K562 (cell line): ENCODE measurements around the gene GP1BB. TPM values are rescaled to one million over a fixed set of nuclear protein-coding genes. Genes with fewer than 3 reads are reported as not detected.

Experiments
- ATAC-seq: fragments of 200-7000 bp; cut with Tn5 transposase; 3 replicates; pipeline ENCODE4 v1.9.1; 2020; ENCODE audit warnings: moderate library complexity
- BruUV-seq: library from RNA; stranded (reverse); fragments of 400-500 nt; replicated peaks from 2 replicates; lab custom pipeline; 2021; lab: Mats Ljungman, UMichigan
- CTCF ChIA-PET: fragments of 300-600 bp; formaldehyde crosslinking; extraction: SDS; loops from one replicate; lab custom pipeline; 2021; ENCODE audit warnings: low intra/inter-chr PET ratio; lab: Yijun Ruan, JAX
- POLR2A ChIA-PET: fragments of 300-600, 350-650 bp; sonication (Branson Sonifier 250); formaldehyde crosslinking; extraction: SDS; loops from one replicate; lab custom pipeline; 2021; ENCODE audit warnings: antibody characterized with exemption, inconsistent platforms; lab: Yijun Ruan, JAX
- DNase-seq, 4 experiments: peaks; one replicate each; pipeline versions ENCODE4 v3.0.0 to v3.0.0-alpha.2; 2011 to 2018; ENCODE audit warnings: low spot score in 3 of 4, mixed read lengths in 3 of 4; ENCODE audit errors: extremely low read depth in 1 of 4
- FAIRE-seq: peaks from 2 replicates; lab custom pipeline; 2011; peaks lifted over from hg19 to GRCh38; lab: Jason Lieb, UNC
- H2AFZ ChIP-seq: 2 replicates; pipeline ENCODE4 v1.6.0; 2011; ENCODE audit warnings: low read depth, low read length, control low read depth, inconsistent platforms
- H3K27ac ChIP-seq: fragments of 200-600 bp; 3 replicates; pipeline ENCODE4 v1.8.0; 2011; ENCODE audit warnings: low read depth, mild to moderate bottlenecking, control low read depth, inconsistent platforms, low read length, moderate library complexity, mixed read lengths; ENCODE audit errors: extremely low read depth
- H3K27me3 ChIP-seq, 2 experiments: fragments of 300-600 bp in 1 of 2; 2 replicates in 1 of 2; 3 replicates in 1 of 2; pipeline versions ENCODE4 v1.6.0 to v1.8.0; 2011; ENCODE audit warnings: inconsistent platforms in 2 of 2, low read length in 2 of 2, mild to moderate bottlenecking in 1 of 2, mixed read lengths in 1 of 2, moderate library complexity in 1 of 2; ENCODE audit not compliant: control insufficient read depth in 2 of 2, insufficient read depth in 2 of 2
- H3K36me3 ChIP-seq: fragments of 300-600 bp; 3 replicates; pipeline ENCODE4 v1.8.0; 2011; ENCODE audit warnings: mild to moderate bottlenecking, low read length, inconsistent platforms; ENCODE audit not compliant: control insufficient read depth, insufficient read depth
- H3K4me1 ChIP-seq, 2 experiments: fragments of 200-600 bp in 1 of 2; replicated peaks in 1 of 2; 2 replicates in 1 of 2; 3 replicates in 1 of 2; pipeline versions ENCODE4 v1.5.1 to v1.8.0; 2011; ENCODE audit warnings: inconsistent platforms in 2 of 2, low read length in 2 of 2, mild to moderate bottlenecking in 1 of 2, mixed read lengths in 1 of 2, moderate library complexity in 1 of 2; ENCODE audit not compliant: control insufficient read depth in 2 of 2, insufficient read depth in 2 of 2
- H3K4me2 ChIP-seq: 2 replicates; pipeline ENCODE4 v1.6.1; 2011; ENCODE audit warnings: low read length, control low read depth, inconsistent platforms, mixed read lengths; ENCODE audit not compliant: insufficient read depth
- H3K4me3 ChIP-seq: fragments of 200-600 bp; sonication (generic), shearing (Covaris generic); 2 replicates; pipeline ENCODE4 v1.5.1; 2016; ENCODE audit warnings: control low read depth, inconsistent platforms
- H3K79me2 ChIP-seq: fragments of 200-600 bp; 3 replicates; pipeline ENCODE4 v1.8.0; 2011; ENCODE audit warnings: low read length, inconsistent platforms; ENCODE audit not compliant: control insufficient read depth, insufficient read depth
- H3K9ac ChIP-seq, 2 experiments: 2 replicates each; pipeline versions ENCODE4 v1.6.0 to v1.6.1; 2011; ENCODE audit warnings: low read depth in 2 of 2, low read length in 2 of 2, control low read depth in 1 of 2, inconsistent platforms in 1 of 2, mild to moderate bottlenecking in 1 of 2, mixed read lengths in 1 of 2; ENCODE audit not compliant: insufficient read depth in 1 of 2
- H3K9me1 ChIP-seq: one replicate; pipeline ENCODE4 v1.6.0; 2011; ENCODE audit warnings: inconsistent platforms, mild to moderate bottlenecking, low read length, moderate library complexity; ENCODE audit not compliant: control insufficient read depth, insufficient read depth
- H3K9me3 ChIP-seq: replicated peaks from 2 replicates; pipeline ENCODE4 v1.5.1; 2011; ENCODE audit warnings: low read depth, low read length, inconsistent platforms; ENCODE audit not compliant: control insufficient read depth, insufficient read depth
- H4K20me1 ChIP-seq: replicated peaks from 2 replicates; pipeline ENCODE4 v1.6.1; 2011; ENCODE audit warnings: low read length, inconsistent platforms, mixed read lengths; ENCODE audit not compliant: control insufficient read depth, insufficient read depth
- ATF1 ChIP-seq, 2 experiments: fragments of 450-650 bp in 1 of 2; IDR thresholded peaks; 2 replicates each; pipeline ENCODE4 v1.6.1; 2016; ENCODE audit warnings: missing compliant biosample characterization in 1 of 2, missing genetic modification characterization in 1 of 2
- BCOR ChIP-seq: fragments of 450-650 bp; IDR thresholded peaks from 2 replicates; pipeline ENCODE4 v1.6.1; 2016
- CBX2 ChIP-seq: fragments of 200-600 bp; sonication (generic); IDR thresholded peaks from one replicate; pipeline ENCODE4 v1.6.1; 2012; ENCODE audit warnings: mild to moderate bottlenecking, low read length, inconsistent platforms; ENCODE audit not compliant: insufficient read depth, poor library complexity, severe bottlenecking
- CBX3 ChIP-seq, 2 experiments: IDR thresholded peaks; 1 replicate in 1 of 2; 2 replicates in 1 of 2; pipeline ENCODE4 v1.6.1; 2012; ENCODE audit warnings: inconsistent platforms in 2 of 2, low read length in 2 of 2, borderline replicate concordance in 1 of 2, control low read depth in 1 of 2
- COPS2 ChIP-seq: fragments of 450-650 bp; conservative IDR thresholded peaks from 2 replicates; pipeline ENCODE4 v1.6.1; 2016; ENCODE audit warnings: mild to moderate bottlenecking, moderate library complexity
- CTCFL ChIP-seq: IDR thresholded peaks from 2 replicates; pipeline ENCODE4 v1.6.1; 2011; ENCODE audit warnings: borderline replicate concordance, low read depth, mild to moderate bottlenecking, moderate library complexity, low read length; ENCODE audit not compliant: insufficient read depth, poor library complexity, severe bottlenecking
- ETV5 ChIP-seq: sonication (generic); formaldehyde crosslinking; IDR thresholded peaks from 2 replicates; pipeline ENCODE4 v1.4.0; 2020; ENCODE audit warnings: low read depth, mild to moderate bottlenecking, missing genetic modification reagents
- FOXA1 ChIP-seq: fragments of 450-650 bp; IDR thresholded peaks from 2 replicates; pipeline ENCODE4 v1.6.1; 2016; ENCODE audit warnings: mild to moderate bottlenecking, borderline replicate concordance
- HIVEP1 ChIP-seq: fragments of 250-450 bp; sonication (Bioruptor Pico); IDR thresholded peaks from 2 replicates; pipeline ENCODE4 v1.4.0; 2020; ENCODE audit warnings: mild to moderate bottlenecking
- IRF1 ChIP-seq: sonication (generic); formaldehyde crosslinking; IDR thresholded peaks from 2 replicates; pipeline ENCODE4 v1.8.0; 2022; ENCODE audit warnings: missing genetic modification reagents, mild to moderate bottlenecking, borderline replicate concordance
- NFE2L1 ChIP-seq: fragments of 450-650 bp; IDR thresholded peaks from 2 replicates; pipeline ENCODE4 v1.6.1; 2016; ENCODE audit warnings: missing genetic modification characterization, low read depth, mild to moderate bottlenecking, missing compliant biosample characterization, moderate library complexity, borderline replicate concordance
- PHB ChIP-seq: fragments of 250-450 bp; sonication (Bioruptor Pico); IDR thresholded peaks from 2 replicates; pipeline ENCODE4 v1.5.0; 2021
- PHF8 ChIP-seq: fragments of 200-600 bp; sonication (generic); IDR thresholded peaks from 2 replicates; pipeline ENCODE4 v1.6.1; 2012; ENCODE audit warnings: mixed run types, mild to moderate bottlenecking, inconsistent platforms, low read length, moderate library complexity, borderline replicate concordance
- RBM39 ChIP-seq: fragments of 200-400 bp; formaldehyde crosslinking; optimal IDR thresholded peaks from 2 replicates; pipeline ENCODE3; 2018; ENCODE audit warnings: low read depth, low read length
- ZBTB34 ChIP-seq: fragments of 250-450 bp; sonication (Bioruptor Pico); IDR thresholded peaks from 2 replicates; pipeline ENCODE4 v1.8.0; 2021; ENCODE audit warnings: mild to moderate bottlenecking, moderate library complexity
- ZNF174 ChIP-seq: fragments of 250-450 bp; sonication (Bioruptor Pico); IDR thresholded peaks from 2 replicates; pipeline ENCODE4 v1.4.0; 2020; ENCODE audit warnings: mild to moderate bottlenecking
- ZNF184 ChIP-seq: sonication (generic); formaldehyde crosslinking; IDR thresholded peaks from 2 replicates; pipeline ENCODE4 v1.5.0; 2020; ENCODE audit warnings: missing genetic modification reagents
- ZNF324 ChIP-seq: fragments of 250-450 bp; sonication (Bioruptor Pico); IDR thresholded peaks from 2 replicates; pipeline ENCODE4 v1.4.0; 2020; ENCODE audit warnings: mild to moderate bottlenecking
- WGBS: fragments of 100-300 bp; shearing (Covaris generic); methylation state at CpG from one replicate; pipeline ENCODE4 v1.1.6; 2016; ENCODE audit warnings: low coverage, mixed read lengths; ENCODE audit not compliant: insufficient coverage; ENCODE audit errors: missing lambda C conversion rate; 5-methylcytosine and 5-hydroxymethylcytosine counted together
- in situ Hi-C: fragments of 300-500 bp; cut with MboI; formaldehyde crosslinking; loops from 4 replicates; pipeline ENCODE4 v1.15.0; 2018; ENCODE audit warnings: inconsistent platforms, mixed read lengths
- intact Hi-C: fragments of 100-400 bp; cut with micrococcal nuclease; formaldehyde crosslinking; loops from 2 replicates; pipeline ENCODE4 v1.14.2; 2022
- polyA plus RNA-seq, 8 experiments: library from polyadenylated mRNA; depleted of rRNA in 4 of 8; stranded (reverse) in 5 of 8; unstranded in 3 of 8; fragments of >200 nt; fragmentation: Nextera tagmentation in 2 of 8; fragmentation: Illumina TruSeq in 1 of 8; extraction: Ambion mirVana in 2 of 8; extraction: Trizol in 1 of 8; gene quantifications; 2 replicates each; pipeline versions ENCODE4 v1.2.1 to v1.2.3, GENCODE V29; 2011 to 2014; ENCODE audit warnings: inconsistent platforms in 1 of 8, missing spikeins in 1 of 8
- total RNA-seq, 7 experiments: library from RNA; depleted of rRNA in 6 of 7; stranded (reverse); fragments of >200 nt in 6 of 7; fragmentation: Illumina TruSeq in 2 of 7; extraction: Trizol in 2 of 7; gene quantifications; 2 replicates each; pipeline versions ENCODE4 v1.2.1 to v1.2.3, GENCODE V29; 2011 to 2021; ENCODE audit warnings: low replicate concordance in 1 of 7

The GP1BB gene
- total and polyA plus RNA-seq, 9 of the 15 experiments (the other 6 are each of a cell fraction or from before 2014, with no cell fraction given) = 0.69 to 162 (median 2.8) TPM

- Histone ChIP-seq H3K9me3 (no peaks in the 10 kb centered on the region; the same call in 1 of the 2 replicates), H3K9ac (peak overlapping the region in 1 of 2 experiments; percentile 21; a peak in 1 of 4 replicates), H3K27me3 (peaks cover 59 to 91% of the 10 kb centered on the region in 2 experiments; a peak in 4 of 5 replicates), H4K20me1 (peaks cover 63% of the 10 kb centered on the region), H3K4me1 (peaks cover 13 to 80% of the 10 kb centered on the region in 2 experiments), H3K4me2 (no peak overlapping the region), H3K27ac (no peak overlapping the region), H3K4me3 (no peak overlapping the region), H2AFZ (no peak overlapping the region), H3K79me2 (no peaks in the 10 kb centered on the region), H3K9me1 (no peaks in the 10 kb centered on the region), H3K36me3 (no peaks in the 10 kb centered on the region)
- FAIRE-seq (no peak), ATAC-seq (no peak), DNase-seq (peak in 2 of 4 experiments; percentile 56 to 64)
- intact Hi-C loops = no loop called here
- BruUV-seq = no TSS peak
- in situ Hi-C loops = no loop called here
- WGBS = 4% methylated on average over 14 of the region's 14 CpGs
- CTCF ChIA-PET = interaction anchor here (1.7 kb wide), 1 partner anchor 24 kb away, joined by 10 read pairs; no protein-coding TSS in a partner anchor
- POLR2A ChIA-PET = interaction anchor here (0.6 to 4.5 kb wide), 15 partner anchors 10 to 360 kb away, joined by 3 to 37 read pairs (median 4); no protein-coding TSS in a partner anchor
- no peak; the same call in 1 of the 2 replicates for TF ChIP-seq ZNF184 (CRISPR knock-in tag)
- peak; percentile 25 for TF ChIP-seq RBM39
- TF ChIP-seq IRF1 (CRISPR knock-in tag) = no peak
- no peak for TF ChIP-seq ZNF324 (CRISPR knock-in tag)
- no peak for TF ChIP-seq NFE2L1 (tag)
- TF ChIP-seq COPS2 = no peak
- no peak for TF ChIP-seq CBX2
- TF ChIP-seq CTCFL = peak; percentile 72
- no peak for TF ChIP-seq FOXA1
- peak in 1 of 2 experiments; percentile 36; a peak in 1 of 3 replicates for TF ChIP-seq CBX3 (IDR thresholded peaks at IDR 0.05; ENCODE audit: borderline replicate concordance in 1 of 2, low read length in 2 of 2)
- TF ChIP-seq ETV5 (CRISPR knock-in tag) = no peak
- 0 out of 2 replicates have a peak, but pooled peaks have one; percentile 5 for TF ChIP-seq PHF8
- no peak for TF ChIP-seq PHB
- no peak for TF ChIP-seq BCOR
- TF ChIP-seq ZNF174 (CRISPR knock-in tag) = no peak
- 0 out of 2 replicates have a peak, but pooled peaks have one; percentile 36 for TF ChIP-seq ATF1 (CRISPR knock-in tag; IDR thresholded peaks at IDR 0.05)
- no peak for TF ChIP-seq ATF1 (tag; IDR thresholded peaks at IDR 0.05)
- no peak for TF ChIP-seq ZBTB34 (CRISPR knock-in tag)
- TF ChIP-seq HIVEP1 = no peak
These were observed 30.8 kb downstream of the GP1BB start for GRCh38 chr22:19753996-19754700.
